ENCODE measurements around the gene BUD13.
"Not testable (repeated sequence)": the region's sequence is repeated elsewhere in the genome, so short reads cannot be mapped to it uniquely, and the experiment has no call there.

The BUD13 gene

GRCh38 chr11:116771935-116772334, 852 bp downstream of the BUD13 start:
- H3K27ac ChIP-seq (replicated peaks), result peak overlapping the region; percentile 94
- no peaks in the 10 kb centered on the region for H3K27me3 ChIP-seq (ENCODE audit: insufficient read depth, poor library complexity, severe bottlenecking)
- TF ChIP-seq POLR2AphosphoS5 (IDR thresholded peaks at IDR 0.05; ENCODE audit: low read depth) (no peak), CTCF (IDR thresholded peaks at IDR 0.05; ENCODE audit: insufficient read depth, low read length) (no peak), SPI1 (IDR thresholded peaks at IDR 0.05; ENCODE audit: borderline replicate concordance, low read depth) (no peak), GABPA (IDR thresholded peaks at IDR 0.05; ENCODE audit: low read depth) (no peak), REST (IDR thresholded peaks at IDR 0.05; ENCODE audit: insufficient replicate concordance, low read depth) (no peak)
- no peak for DNase-seq (ENCODE audit: low read depth in 1 of 2, low spot score in 1 of 2)
- peak overlapping the region; percentile 90 for H3K4me3 ChIP-seq (replicated peaks; ENCODE audit: insufficient read depth, low read length)

- no peak overlapping the region for H3K27ac ChIP-seq (replicated peaks)
- H3K27me3 ChIP-seq (ENCODE audit: insufficient read depth, poor library complexity, severe bottlenecking), result no peaks in the 10 kb centered on the region
- DNase-seq (ENCODE audit: low read depth in 1 of 2, low spot score in 1 of 2), result no peak
- TF ChIP-seq REST (IDR thresholded peaks at IDR 0.05; ENCODE audit: insufficient replicate concordance, low read depth), result no peak
- TF ChIP-seq CTCF (IDR thresholded peaks at IDR 0.05; ENCODE audit: insufficient read depth, low read length), result no peak
- no peak for TF ChIP-seq SPI1 (IDR thresholded peaks at IDR 0.05; ENCODE audit: borderline replicate concordance, low read depth)
- no peak for TF ChIP-seq POLR2AphosphoS5 (IDR thresholded peaks at IDR 0.05; ENCODE audit: low read depth)
- no peak for TF ChIP-seq GABPA (IDR thresholded peaks at IDR 0.05; ENCODE audit: low read depth)
- H3K4me3 ChIP-seq (replicated peaks; ENCODE audit: insufficient read depth, low read length), result no peak overlapping the region
These were observed 10.7 kb downstream of the BUD13 start for GRCh38 chr11:116762132-116762531.

GRCh38 chr11:116756044-116756443, 16.7 kb downstream of the BUD13 start:
- not testable (repeated sequence) for H3K4me3 ChIP-seq (replicated peaks; ENCODE audit: insufficient read depth, low read length); DNase-seq (ENCODE audit: low read depth in 1 of 2, low spot score in 1 of 2); H3K27me3 ChIP-seq (ENCODE audit: insufficient read depth, poor library complexity, severe bottlenecking); H3K27ac ChIP-seq (replicated peaks)

GRCh38 chr11:116750070-116750718, 22.6 kb downstream of the BUD13 start:
- Histone ChIP-seq H3K27ac (replicated peaks) (no peak overlapping the region), H3K27me3 (ENCODE audit: insufficient read depth, poor library complexity, severe bottlenecking) (no peaks in the 10 kb centered on the region), H3K4me3 (replicated peaks; ENCODE audit: insufficient read depth, low read length) (no peak overlapping the region)
- TF ChIP-seq GABPA (IDR thresholded peaks at IDR 0.05; ENCODE audit: low read depth), result no peak
- peak; percentile 61; the same call in 1 of the 2 replicates for TF ChIP-seq SPI1 (IDR thresholded peaks at IDR 0.05; ENCODE audit: borderline replicate concordance, low read depth)
- DNase-seq (ENCODE audit: low read depth in 1 of 2, low spot score in 1 of 2), result peak; percentile 49 to 63

GRCh38 chr11:116742104-116742503, 30.7 kb downstream of the BUD13 start:
- Histone ChIP-seq H3K27ac (replicated peaks) (no peak overlapping the region), H3K4me3 (replicated peaks; ENCODE audit: insufficient read depth, low read length) (no peak overlapping the region), H3K27me3 (ENCODE audit: insufficient read depth, poor library complexity, severe bottlenecking) (no peaks in the 10 kb centered on the region)
- DNase-seq (ENCODE audit: low read depth in 1 of 2, low spot score in 1 of 2), result no peak
- TF ChIP-seq POLR2AphosphoS5 (IDR thresholded peaks at IDR 0.05; ENCODE audit: low read depth) (no peak), REST (IDR thresholded peaks at IDR 0.05; ENCODE audit: insufficient replicate concordance, low read depth) (no peak), CTCF (IDR thresholded peaks at IDR 0.05; ENCODE audit: insufficient read depth, low read length) (no peak), SPI1 (IDR thresholded peaks at IDR 0.05; ENCODE audit: borderline replicate concordance, low read depth) (no peak), GABPA (IDR thresholded peaks at IDR 0.05; ENCODE audit: low read depth) (no peak)
